ENCODE measurements around the gene MAPRE2. TPM values are rescaled to one million over a fixed set of nuclear protein-coding genes. Genes with fewer than 3 reads are reported as not detected.

The MAPRE2 gene
- total RNA-seq, 1 donor from 2014 or later: 73.0 TPM

GRCh38 chr18:35051641-35052377 is 10.6 kb downstream of the MAPRE2 start:
- no peaks in the 10 kb centered on the region for H3K36me3 Mint-ChIP-seq (ENCODE audit: low read depth, unreplicated experiment)
- H3K27ac Mint-ChIP-seq (ENCODE audit: unreplicated experiment): peak overlapping the region; percentile 54
- no peaks in the 10 kb centered on the region for H3K9me3 Mint-ChIP-seq (ENCODE audit: unreplicated experiment)
- TF ChIP-seq CTCF (IDR thresholded peaks at IDR 0.05; ENCODE audit: unreplicated experiment): no peak
- no peak overlapping the region for H3K4me3 Mint-ChIP-seq (ENCODE audit: unreplicated experiment)
- peaks cover 45% of the 10 kb centered on the region for H3K4me1 Mint-ChIP-seq (ENCODE audit: unreplicated experiment)
- no peak for DNase-seq (ENCODE audit: low spot score)
- no peaks in the 10 kb centered on the region for H3K27me3 Mint-ChIP-seq (ENCODE audit: unreplicated experiment)

- Mint-ChIP-seq H3K9me3 (ENCODE audit: unreplicated experiment) (no peaks in the 10 kb centered on the region), H3K27me3 (ENCODE audit: unreplicated experiment) (no peaks in the 10 kb centered on the region), H3K4me1 (ENCODE audit: unreplicated experiment) (peaks cover 40% of the 10 kb centered on the region), H3K27ac (ENCODE audit: unreplicated experiment) (peak overlapping the region; percentile 61), H3K4me3 (ENCODE audit: unreplicated experiment) (peak overlapping the region; percentile 17), H3K36me3 (ENCODE audit: low read depth, unreplicated experiment) (peaks cover under 1% of the 10 kb centered on the region)
- no peak for TF ChIP-seq CTCF (IDR thresholded peaks at IDR 0.05; ENCODE audit: unreplicated experiment)
- DNase-seq (ENCODE audit: low spot score): no peak
Measured at GRCh38 chr18:35054401-35054800, 13.2 kb downstream of the MAPRE2 start.

GRCh38 chr18:35055105-35055504 is 13.9 kb downstream of the MAPRE2 start:
- no peak overlapping the region for H3K4me3 Mint-ChIP-seq (ENCODE audit: unreplicated experiment)
- no peak for DNase-seq (ENCODE audit: low spot score)
- peaks cover 5% of the 10 kb centered on the region for H3K36me3 Mint-ChIP-seq (ENCODE audit: low read depth, unreplicated experiment)
- no peak overlapping the region for H3K27ac Mint-ChIP-seq (ENCODE audit: unreplicated experiment)
- H3K4me1 Mint-ChIP-seq (ENCODE audit: unreplicated experiment): peaks cover 42% of the 10 kb centered on the region
- no peak for TF ChIP-seq CTCF (IDR thresholded peaks at IDR 0.05; ENCODE audit: unreplicated experiment)
- H3K27me3 Mint-ChIP-seq (ENCODE audit: unreplicated experiment): no peaks in the 10 kb centered on the region
- H3K9me3 Mint-ChIP-seq (ENCODE audit: unreplicated experiment): no peaks in the 10 kb centered on the region

GRCh38 chr18:35055726-35056125 is 14.5 kb downstream of the MAPRE2 start:
- Mint-ChIP-seq H3K27ac (ENCODE audit: unreplicated experiment) (no peak overlapping the region), H3K4me3 (ENCODE audit: unreplicated experiment) (no peak overlapping the region), H3K27me3 (ENCODE audit: unreplicated experiment) (no peaks in the 10 kb centered on the region), H3K9me3 (ENCODE audit: unreplicated experiment) (no peaks in the 10 kb centered on the region), H3K36me3 (ENCODE audit: low read depth, unreplicated experiment) (peaks cover 5% of the 10 kb centered on the region), H3K4me1 (ENCODE audit: unreplicated experiment) (peaks cover 43% of the 10 kb centered on the region)
- no peak for DNase-seq (ENCODE audit: low spot score)
- no peak for TF ChIP-seq CTCF (IDR thresholded peaks at IDR 0.05; ENCODE audit: unreplicated experiment)

GRCh38 chr18:35059280-35059927 is 18.2 kb downstream of the MAPRE2 start:
- Mint-ChIP-seq H3K36me3 (ENCODE audit: low read depth, unreplicated experiment) (peaks cover 5% of the 10 kb centered on the region), H3K27me3 (ENCODE audit: unreplicated experiment) (no peaks in the 10 kb centered on the region), H3K27ac (ENCODE audit: unreplicated experiment) (no peak overlapping the region), H3K4me1 (ENCODE audit: unreplicated experiment) (peaks cover 27% of the 10 kb centered on the region), H3K9me3 (ENCODE audit: unreplicated experiment) (no peaks in the 10 kb centered on the region), H3K4me3 (ENCODE audit: unreplicated experiment) (no peak overlapping the region)
- TF ChIP-seq CTCF (IDR thresholded peaks at IDR 0.05; ENCODE audit: unreplicated experiment): no peak
- no peak for DNase-seq (ENCODE audit: low spot score)
